A549 treated with AZD9567 at 1 μM for 4 hours (cell line): ENCODE measurements around the gene RANBP6. TPM values are rescaled to one million over a fixed set of nuclear protein-coding genes. Genes with fewer than 3 reads are reported as not detected.

Experiments used
- total RNA-seq: library from RNA; stranded (reverse); fragments of 200-300 nt; extraction: Qiagen RNA extraction; gene quantifications from 5 replicates; pipeline ENCODE4 v1.2.3, GENCODE V29; 2022; ENCODE audit not compliant: insufficient read depth

Gene RANBP6
- total RNA-seq, result 10.3 to 15.6 TPM (median 14.6 TPM) in 5 replicates

GRCh38 chr9:6015278-6016157 lies at the start of gene RANBP6:
Gene RANBP6, minus strand, starts transcription at chr9:6015624. Its CDS starts 17 bp downstream, at chr9:6015607.

Other genes with a start within 250 kb of the RANBP6 start
- 16.8 to 19.4 TPM (median 18.3 TPM) in 5 replicates for gene ERMP1, start 182.5 kb downstream of the RANBP6 start, total RNA-seq
- not detected in 5 replicates for gene MLANA, start 124.7 kb downstream of the RANBP6 start, total RNA-seq
- gene IL33, start 200.2 kb upstream of the RANBP6 start, total RNA-seq, result 0.20 to 0.39 TPM (median 0.28 TPM) in 4 of 5 replicates, not detected in the other